HG03139 (cell line): ENCODE results near the gene AATK.
"Not testable (repeated sequence)": the region's sequence is repeated elsewhere in the genome, so short reads cannot be mapped to it uniquely, and the experiment has no call there.

Source experiments
- ATAC-seq: cut with Tn5 transposase; IDR thresholded peaks from one replicate; pipeline ENCODE4 v1.9.1; 2021; ENCODE audit not compliant: unreplicated experiment

The AATK gene

DNA sequence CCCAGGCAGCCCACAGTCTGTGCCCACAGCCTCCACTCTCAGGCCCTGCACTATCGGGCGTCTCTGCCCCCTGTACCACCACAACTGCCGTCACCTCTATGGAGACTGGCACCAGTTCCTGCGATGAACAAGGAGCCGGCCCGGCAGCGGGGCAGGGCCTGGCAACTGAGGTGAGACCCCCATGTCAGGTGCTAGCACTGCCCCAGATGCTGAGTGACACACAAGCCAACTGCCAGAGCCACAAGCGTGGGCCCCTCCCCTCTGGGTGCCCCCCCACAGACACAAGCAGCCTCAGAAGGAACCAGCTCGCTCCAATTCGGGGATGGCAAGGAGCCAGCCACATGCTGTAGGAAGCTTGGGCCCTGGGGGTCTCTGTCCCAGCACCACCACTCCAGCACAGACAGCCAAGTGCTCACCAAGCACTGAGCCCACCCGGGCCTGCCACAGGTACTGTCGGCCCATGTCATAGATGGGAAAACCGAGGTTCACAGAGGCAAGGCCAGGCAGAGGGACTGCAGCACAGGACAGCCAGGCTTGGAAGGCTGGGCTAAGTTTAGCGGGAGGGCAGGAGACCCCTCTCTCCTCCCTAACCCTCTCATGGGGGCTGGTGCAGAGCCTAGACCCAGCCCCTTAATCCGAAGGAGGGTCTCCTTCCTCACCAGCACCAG lies 2.2 kb downstream of the AATK start:
- ATAC-seq: no peak

- no peak for ATAC-seq
These were observed 2.8 kb downstream of the AATK start for GRCh38 chr17:81163051-81163695.

- no peak for ATAC-seq
These were observed 3.5 kb downstream of the AATK start for GRCh38 chr17:81162491-81162890.

DNA sequence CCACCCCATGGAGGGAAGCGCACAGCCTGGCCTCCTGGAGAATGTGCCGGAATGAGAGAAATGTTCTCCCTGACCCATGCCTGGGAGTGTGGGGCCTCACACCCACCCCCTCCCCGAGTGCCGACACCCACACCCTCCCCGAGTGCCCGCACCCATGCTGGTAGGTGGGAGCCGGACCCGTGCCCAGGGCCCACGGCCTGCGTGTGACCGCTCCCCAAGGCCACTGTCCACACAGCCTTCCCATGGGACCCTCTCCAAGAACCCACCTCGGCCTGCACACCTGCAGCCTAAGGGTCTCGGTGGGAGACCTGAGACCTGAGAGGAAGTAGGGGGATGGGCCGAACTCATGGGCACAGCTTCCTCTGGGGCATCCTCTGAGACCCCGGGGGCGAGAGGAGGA lies 4.0 kb downstream of the AATK start:
- ATAC-seq: no peak

- no peak for ATAC-seq
These were observed 4.5 kb downstream of the AATK start for GRCh38 chr17:81161536-81161935.

DNA sequence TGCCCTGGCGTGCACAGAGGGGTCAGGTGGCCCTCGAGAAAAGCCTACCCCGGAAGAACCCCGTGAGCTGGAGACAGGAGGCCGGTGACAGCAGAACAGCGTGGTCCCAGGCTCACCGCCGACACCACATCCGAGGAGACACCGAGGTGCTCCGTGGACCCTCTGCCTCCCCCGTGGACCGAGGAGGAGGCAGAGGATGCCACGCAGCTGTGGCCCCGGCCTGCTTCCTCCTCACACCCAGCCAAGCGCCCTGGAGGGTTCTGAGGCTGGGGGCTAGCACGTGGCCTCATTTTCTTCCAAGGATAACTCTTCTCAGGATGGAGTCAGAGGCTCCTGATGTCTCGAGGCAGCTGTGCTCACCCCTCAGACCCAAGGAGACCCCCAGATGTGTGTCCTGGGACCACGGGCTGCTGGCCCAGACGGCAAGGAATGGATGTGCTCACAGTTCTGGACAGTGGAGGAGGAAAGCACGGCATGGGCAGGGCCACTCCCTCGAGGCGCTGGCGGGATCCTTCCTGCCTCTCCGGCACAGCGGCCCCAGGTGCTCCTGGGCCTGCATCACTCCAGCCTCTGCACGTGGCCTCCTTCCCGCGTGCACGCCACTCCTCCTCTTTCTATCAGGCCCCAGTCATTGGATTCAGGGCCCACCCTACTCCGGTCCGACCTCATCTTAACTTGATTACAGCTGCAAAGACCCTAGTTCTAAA lies 5.1 kb downstream of the AATK start:
- no peak for ATAC-seq

DNA sequence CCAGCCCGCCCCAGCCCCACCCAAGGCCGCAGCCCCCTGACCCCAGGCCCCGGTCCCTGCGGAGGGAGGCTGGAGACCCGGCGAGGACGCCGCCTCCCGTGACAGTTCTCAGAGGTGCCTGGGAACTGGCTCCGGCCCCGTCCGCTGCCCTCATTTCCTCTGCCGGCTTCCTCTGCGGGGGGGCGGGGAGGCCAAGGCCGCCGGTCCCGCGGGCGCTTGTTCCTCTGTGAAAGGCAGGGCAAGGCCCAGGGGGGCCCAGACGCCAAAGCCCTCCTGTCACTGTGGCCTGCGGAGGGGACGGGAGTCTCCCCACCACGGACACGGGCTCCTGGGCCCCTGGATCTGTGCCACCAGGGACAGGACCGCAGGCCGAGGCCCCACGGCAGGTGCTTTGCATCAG lies 5.7 kb downstream of the AATK start:
- ATAC-seq: no peak

- no peak for ATAC-seq
These were observed 6.3 kb downstream of the AATK start for GRCh38 chr17:81159611-81160265.

- no peak for ATAC-seq
These were observed 7.1 kb downstream of the AATK start for GRCh38 chr17:81158688-81159590.

- no peak for ATAC-seq
These were observed 8.0 kb downstream of the AATK start for GRCh38 chr17:81157848-81158687.

DNA sequence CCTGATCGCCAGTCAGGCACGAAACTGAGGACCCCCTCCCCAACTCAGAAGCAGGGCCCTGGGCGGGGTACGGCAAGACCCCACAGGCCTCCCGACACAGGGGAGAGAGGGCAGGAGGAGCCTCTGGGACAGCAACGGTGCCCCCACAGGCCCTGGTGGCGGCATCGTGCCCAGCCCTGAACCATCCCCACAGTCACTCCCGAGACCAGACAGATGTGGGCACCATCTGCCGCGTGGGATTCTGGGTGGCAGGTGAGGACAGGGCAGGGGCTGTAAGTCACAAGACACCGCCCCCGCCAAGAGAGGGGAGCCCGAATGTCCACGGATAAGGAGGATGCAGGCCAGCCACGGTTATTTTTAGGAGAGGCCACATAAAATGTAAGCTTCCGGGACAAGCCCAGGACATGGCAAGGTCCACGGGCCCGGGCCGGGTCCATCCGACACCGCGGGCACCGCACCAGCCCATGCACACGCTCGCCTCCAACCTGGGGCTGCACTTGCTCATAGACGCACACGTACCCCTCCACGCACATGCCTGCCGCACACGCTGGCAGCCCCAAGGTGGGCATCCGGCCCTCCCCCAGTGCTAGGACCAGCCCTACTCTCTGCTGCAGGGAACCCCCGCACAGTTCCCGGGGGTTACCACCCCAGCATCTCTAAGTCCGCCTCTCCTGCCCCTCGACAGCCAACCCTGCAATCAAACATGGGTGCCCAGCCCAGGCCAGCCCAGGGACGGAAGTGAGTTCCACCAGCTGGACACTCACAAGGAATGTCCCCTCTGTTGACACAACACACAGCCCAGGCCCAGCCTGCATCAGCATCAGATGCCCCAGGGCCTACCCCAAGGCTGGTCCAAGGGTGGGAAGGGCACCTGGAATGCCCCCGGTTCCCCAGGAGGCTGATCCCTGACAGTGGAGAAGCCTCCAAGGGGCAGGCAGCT lies 8.9 kb downstream of the AATK start:
- ATAC-seq: no peak

- no peak for ATAC-seq
These were observed 11.1 kb downstream of the AATK start for GRCh38 chr17:81154961-81155360.

DNA sequence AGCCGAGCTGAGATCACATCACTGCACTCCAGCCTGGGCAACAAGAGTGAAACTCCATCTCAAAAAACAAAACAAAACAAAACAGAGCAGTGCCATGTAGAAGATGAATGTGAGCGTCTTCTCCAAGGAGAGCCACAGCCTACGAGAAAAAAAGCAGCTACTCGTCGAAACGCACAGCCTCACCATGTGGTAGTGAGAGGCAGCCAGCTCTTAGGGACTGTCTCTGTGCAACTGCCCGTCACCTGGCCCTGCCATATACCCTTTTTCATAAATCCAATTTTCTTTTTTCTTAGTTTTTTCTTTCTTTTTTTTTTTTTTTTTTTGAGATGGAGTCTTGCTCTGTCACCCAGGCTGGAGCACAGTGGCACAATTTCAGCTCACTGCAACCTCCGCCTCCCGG lies 12.0 kb downstream of the AATK start:
- ATAC-seq: not testable (repeated sequence)

- ATAC-seq: no peak
These were observed 12.6 kb downstream of the AATK start for GRCh38 chr17:81153340-81153803.

GRCh38 chr17:81152288-81152828 lies 13.7 kb downstream of the AATK start:
- ATAC-seq: no peak

DNA sequence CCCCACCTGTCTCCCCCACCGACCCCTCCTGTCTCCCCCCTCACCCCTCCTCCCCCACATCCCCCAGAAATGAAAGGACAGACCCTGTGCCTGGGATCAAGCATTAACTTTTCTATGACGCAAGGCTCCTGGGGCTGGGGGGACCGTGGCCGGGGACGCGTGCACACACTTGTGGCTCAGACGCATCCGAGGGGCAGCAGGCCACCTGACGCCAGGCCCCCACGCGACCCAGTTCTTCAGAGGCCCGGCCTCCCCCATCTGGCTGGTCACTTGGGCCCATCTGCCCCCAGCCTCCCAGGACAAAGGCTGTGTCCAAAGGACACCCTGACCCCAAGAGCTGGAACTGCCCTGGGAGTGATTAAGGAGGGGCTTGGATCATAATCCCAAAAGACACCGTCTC lies 14.7 kb downstream of the AATK start:
- no peak for ATAC-seq

DNA sequence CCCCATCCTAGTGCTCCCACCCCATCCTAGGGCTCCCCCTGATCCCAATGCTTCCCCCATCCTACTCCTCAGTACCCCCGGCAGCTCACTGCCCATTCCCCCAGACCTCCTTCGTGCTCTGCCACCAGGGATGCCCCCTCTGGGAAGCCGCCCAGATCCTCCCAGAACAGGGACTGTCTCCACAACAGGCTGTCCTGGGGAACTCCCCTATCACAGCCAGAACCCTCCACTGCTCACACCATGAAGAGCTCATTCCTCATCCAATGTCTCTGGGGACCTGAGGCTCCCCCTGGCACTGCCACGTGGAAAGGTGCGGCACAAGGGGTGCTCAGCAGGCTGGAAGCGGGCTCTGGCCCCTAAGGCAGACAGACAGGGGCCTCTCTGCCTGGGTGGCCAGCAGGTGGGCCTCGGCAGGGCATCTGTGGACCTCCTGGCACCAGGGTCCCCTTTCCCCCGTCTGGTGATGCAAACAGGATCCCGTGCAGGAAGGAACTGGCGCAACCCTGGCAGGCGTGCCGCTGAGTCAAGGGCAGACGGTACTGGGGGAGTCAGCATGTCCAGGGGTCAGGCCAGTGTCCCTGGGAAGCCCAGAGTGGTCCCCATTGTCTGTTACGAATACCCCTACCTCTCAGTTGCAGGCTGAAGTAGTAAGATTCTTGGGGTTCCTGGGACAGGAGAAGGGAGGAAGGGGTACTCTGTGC lies 15.5 kb downstream of the AATK start:
- ATAC-seq: no peak
